ENCODE results near the gene MEIS2. TPM values are rescaled to one million over a fixed set of nuclear protein-coding genes. Genes with fewer than 3 reads are reported as not detected.

MEIS2 gene
- total and polyA plus RNA-seq, 12 donors: 36.2 to 139 (median 74.8) TPM

GRCh38 chr15:36972704-36973103, 127.6 kb downstream of the MEIS2 start:
- H3K4me1 ChIP-seq (replicated peaks in 1 of 2): no peaks in the 10 kb centered on the region
- H3K27me3 ChIP-seq: no peaks in the 10 kb centered on the region
- no peak for DNase-seq
- H3K4me3 ChIP-seq: no peak overlapping the region
- intact Hi-C loops (cut with DNase I): no loop called here
- H3K36me3 ChIP-seq (replicated peaks in 1 of 2): no peaks in the 10 kb centered on the region
- H3K27ac ChIP-seq: no peak overlapping the region
- H3K9me3 ChIP-seq (replicated peaks in 1 of 3): peaks cover 0 to 5% (median 0%) of the 10 kb centered on the region in 3 donors
- WGBS, 4 donors: 92 to 95% (median 93%) methylated on average over 3 of the region's 3 CpGs
- no peak for TF ChIP-seq POLR2A (IDR thresholded peaks at IDR 0.05)
- TF ChIP-seq, protein P1, sequence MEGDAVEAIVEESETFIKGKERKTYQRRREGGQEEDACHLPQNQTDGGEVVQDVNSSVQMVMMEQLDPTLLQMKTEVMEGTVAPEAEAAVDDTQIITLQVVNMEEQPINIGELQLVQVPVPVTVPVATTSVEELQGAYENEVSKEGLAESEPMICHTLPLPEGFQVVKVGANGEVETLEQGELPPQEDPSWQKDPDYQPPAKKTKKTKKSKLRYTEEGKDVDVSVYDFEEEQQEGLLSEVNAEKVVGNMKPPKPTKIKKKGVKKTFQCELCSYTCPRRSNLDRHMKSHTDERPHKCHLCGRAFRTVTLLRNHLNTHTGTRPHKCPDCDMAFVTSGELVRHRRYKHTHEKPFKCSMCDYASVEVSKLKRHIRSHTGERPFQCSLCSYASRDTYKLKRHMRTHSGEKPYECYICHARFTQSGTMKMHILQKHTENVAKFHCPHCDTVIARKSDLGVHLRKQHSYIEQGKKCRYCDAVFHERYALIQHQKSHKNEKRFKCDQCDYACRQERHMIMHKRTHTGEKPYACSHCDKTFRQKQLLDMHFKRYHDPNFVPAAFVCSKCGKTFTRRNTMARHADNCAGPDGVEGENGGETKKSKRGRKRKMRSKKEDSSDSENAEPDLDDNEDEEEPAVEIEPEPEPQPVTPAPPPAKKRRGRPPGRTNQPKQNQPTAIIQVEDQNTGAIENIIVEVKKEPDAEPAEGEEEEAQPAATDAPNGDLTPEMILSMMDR (IDR thresholded peaks at IDR 0.05): no peak

DNA sequence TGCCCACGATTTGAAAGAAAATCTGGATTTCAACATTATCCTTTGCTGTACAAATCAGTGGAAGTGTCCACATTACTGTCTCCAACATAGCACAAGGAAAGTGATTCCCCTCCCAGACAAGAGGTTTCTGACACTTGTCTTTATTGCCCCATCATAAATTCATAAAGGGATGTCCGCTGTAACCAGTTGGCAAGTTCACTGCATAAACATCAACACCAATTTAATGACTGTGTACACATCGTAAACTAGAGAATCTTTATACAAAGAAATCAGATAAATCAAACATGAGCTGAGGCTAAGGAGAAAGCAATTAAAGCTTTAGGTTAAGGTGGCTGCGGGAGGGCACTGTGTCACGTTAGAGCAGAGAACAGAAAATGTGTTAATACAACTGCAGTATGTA, 129.8 kb downstream of the MEIS2 start:
- no peaks in the 10 kb centered on the region for H3K36me3 ChIP-seq (replicated peaks in 1 of 2)
- WGBS, 4 donors: 89 to 93% (median 90%) methylated on average over 5 of the region's 5 CpGs

DNA sequence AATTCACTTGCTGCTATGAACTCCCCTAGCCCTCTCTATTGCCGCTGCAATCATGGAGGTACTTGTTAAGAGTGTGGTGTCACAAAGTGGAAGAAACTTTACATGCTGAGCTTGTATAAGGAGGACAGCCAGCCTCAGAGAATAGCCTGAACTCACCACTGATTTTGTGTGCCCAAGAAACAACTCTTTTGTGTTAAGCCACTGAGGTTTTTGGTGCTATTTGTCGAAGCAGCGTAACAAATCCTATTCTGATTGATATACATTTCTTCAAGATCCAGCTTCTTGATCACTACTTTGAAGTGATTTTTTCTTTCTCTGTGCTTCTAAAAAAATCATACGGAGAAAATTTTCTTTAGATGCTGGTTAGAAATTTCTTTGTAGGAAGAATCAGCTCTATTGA, 132.4 kb downstream of the MEIS2 start:
- no peak for TF ChIP-seq POLR2A (IDR thresholded peaks at IDR 0.05)
- TF ChIP-seq, protein P1 (IDR thresholded peaks at IDR 0.05): no peak
- no peak for DNase-seq
- intact Hi-C loops (cut with DNase I): no loop called here
- Histone ChIP-seq H3K36me3 (replicated peaks in 1 of 2) (no peaks in the 10 kb centered on the region), H3K27ac (no peak overlapping the region), H3K9me3 (replicated peaks in 1 of 3) (peaks cover 0 to 5% (median 0%) of the 10 kb centered on the region in 3 donors), H3K4me1 (replicated peaks in 1 of 2) (peaks cover 0 to 20% of the 10 kb centered on the region in 2 donors), H3K27me3 (no peaks in the 10 kb centered on the region), H3K4me3 (no peak overlapping the region)
- 95 to 98% (median 96%) methylated on average over 4 of the region's 4 CpGs for WGBS, 4 donors

More for the DNA sequence above, 129.8 kb downstream of the MEIS2 start:
- Histone ChIP-seq H3K27me3 (no peaks in the 10 kb centered on the region), H3K4me3 (no peak overlapping the region), H3K4me1 (replicated peaks in 1 of 2) (peaks cover 0 to 12% of the 10 kb centered on the region in 2 donors), H3K27ac (no peak overlapping the region), H3K9me3 (replicated peaks in 1 of 3) (peaks cover 0 to 5% (median 0%) of the 10 kb centered on the region in 3 donors)
- no peak for DNase-seq
- TF ChIP-seq, protein P1 (IDR thresholded peaks at IDR 0.05): no peak
- TF ChIP-seq POLR2A (IDR thresholded peaks at IDR 0.05): no peak
- intact Hi-C loops (cut with DNase I): no loop called here

- H3K27me3 ChIP-seq: no peaks in the 10 kb centered on the region
- intact Hi-C loops (cut with DNase I): no loop called here
- peak overlapping the region in 1 of 5 donors; percentile 4 for H3K27ac ChIP-seq
- TF ChIP-seq POLR2A (IDR thresholded peaks at IDR 0.05): no peak
- TF ChIP-seq, protein P1 (IDR thresholded peaks at IDR 0.05): no peak
- peak in 1 of 7 donors; percentile 12 for DNase-seq
- H3K9me3 ChIP-seq (replicated peaks in 1 of 3): peaks cover 0 to 5% (median 0%) of the 10 kb centered on the region in 3 donors
- no peak overlapping the region for H3K4me3 ChIP-seq
- no peaks in the 10 kb centered on the region for H3K36me3 ChIP-seq (replicated peaks in 1 of 2)
- H3K4me1 ChIP-seq (replicated peaks in 1 of 2): peaks cover 0 to 26% of the 10 kb centered on the region in 2 donors
Measured at GRCh38 chr15:36966708-36967107, 133.6 kb downstream of the MEIS2 start.

Data from adrenal gland (tissue), 12 donors.